Endothelial cell of umbilical vein (primary cell): ENCODE measurements around the gene RECQL.

Experiments
- POLR2A ChIP-seq: IDR thresholded peaks from 2 replicates; pipeline ENCODE4 v1.6.1; 2012; ENCODE audit warnings: low read depth, mild to moderate bottlenecking, control low read depth, low read length
- POLR2AphosphoS5 ChIP-seq: IDR thresholded peaks from 2 replicates; pipeline ENCODE4 v1.6.1; 2012; ENCODE audit warnings: low read depth, mild to moderate bottlenecking, control low read depth, low read length, moderate library complexity; ENCODE audit not compliant: insufficient read depth
- TF ChIP-seq, protein P1 (sequence below), 2 donors: IDR thresholded peaks; 1 replicate in 1 of 2; 2 replicates in 1 of 2; pipeline ENCODE4 v1.5.1; 2011; ENCODE audit warnings: low read length in 2 of 2, mild to moderate bottlenecking in 2 of 2, moderate library complexity in 2 of 2, control low read depth in 1 of 2, inconsistent platforms in 1 of 2, low read depth in 1 of 2; ENCODE audit not compliant: insufficient read depth in 1 of 2; ENCODE audit errors: extremely low read depth in 1 of 2
- TF ChIP-seq, protein P2 (sequence below): IDR thresholded peaks from 2 replicates; pipeline ENCODE4 v1.6.1; 2011; ENCODE audit not compliant: insufficient read depth, insufficient read length

- TF ChIP-seq, protein P1, sequence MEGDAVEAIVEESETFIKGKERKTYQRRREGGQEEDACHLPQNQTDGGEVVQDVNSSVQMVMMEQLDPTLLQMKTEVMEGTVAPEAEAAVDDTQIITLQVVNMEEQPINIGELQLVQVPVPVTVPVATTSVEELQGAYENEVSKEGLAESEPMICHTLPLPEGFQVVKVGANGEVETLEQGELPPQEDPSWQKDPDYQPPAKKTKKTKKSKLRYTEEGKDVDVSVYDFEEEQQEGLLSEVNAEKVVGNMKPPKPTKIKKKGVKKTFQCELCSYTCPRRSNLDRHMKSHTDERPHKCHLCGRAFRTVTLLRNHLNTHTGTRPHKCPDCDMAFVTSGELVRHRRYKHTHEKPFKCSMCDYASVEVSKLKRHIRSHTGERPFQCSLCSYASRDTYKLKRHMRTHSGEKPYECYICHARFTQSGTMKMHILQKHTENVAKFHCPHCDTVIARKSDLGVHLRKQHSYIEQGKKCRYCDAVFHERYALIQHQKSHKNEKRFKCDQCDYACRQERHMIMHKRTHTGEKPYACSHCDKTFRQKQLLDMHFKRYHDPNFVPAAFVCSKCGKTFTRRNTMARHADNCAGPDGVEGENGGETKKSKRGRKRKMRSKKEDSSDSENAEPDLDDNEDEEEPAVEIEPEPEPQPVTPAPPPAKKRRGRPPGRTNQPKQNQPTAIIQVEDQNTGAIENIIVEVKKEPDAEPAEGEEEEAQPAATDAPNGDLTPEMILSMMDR (IDR thresholded peaks at IDR 0.05; ENCODE audit: extremely low read depth in 1 of 2, insufficient read depth in 1 of 2, low read depth in 1 of 2, low read length in 2 of 2): no peak
- TF ChIP-seq POLR2A (no peak), POLR2AphosphoS5 (no peak)
- TF ChIP-seq, protein P2, sequence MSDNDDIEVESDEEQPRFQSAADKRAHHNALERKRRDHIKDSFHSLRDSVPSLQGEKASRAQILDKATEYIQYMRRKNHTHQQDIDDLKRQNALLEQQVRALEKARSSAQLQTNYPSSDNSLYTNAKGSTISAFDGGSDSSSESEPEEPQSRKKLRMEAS: no peak
Measured at GRCh38 chr12:21543151-21543550, 41.7 kb upstream of the RECQL start.
